DMS 273 treated with DMSO at 0.1 percent for 48 hours (cell line): ENCODE data around the gene OLFML1.
"Not testable (repeated sequence)": the region's sequence is repeated elsewhere in the genome, so short reads cannot be mapped to it uniquely, and the experiment has no call there.

Source experiments
- DNase-seq: peaks from one replicate; lab custom pipeline; 2025; lab: John Stamatoyannopoulos, UW

The OLFML1 gene

GRCh38 chr11:7512525-7513233, 27.4 kb downstream of the OLFML1 start:
- DNase-seq: no peak

- no peak for DNase-seq
Measured at GRCh38 chr11:7513234-7514098, 28.2 kb downstream of the OLFML1 start, which contains the start of gene PPFIBP2. PPFIBP2 (plus strand) TSS chr11:7513999; CDS start chr11:7549476, 35,477 bp downstream.

DNA sequence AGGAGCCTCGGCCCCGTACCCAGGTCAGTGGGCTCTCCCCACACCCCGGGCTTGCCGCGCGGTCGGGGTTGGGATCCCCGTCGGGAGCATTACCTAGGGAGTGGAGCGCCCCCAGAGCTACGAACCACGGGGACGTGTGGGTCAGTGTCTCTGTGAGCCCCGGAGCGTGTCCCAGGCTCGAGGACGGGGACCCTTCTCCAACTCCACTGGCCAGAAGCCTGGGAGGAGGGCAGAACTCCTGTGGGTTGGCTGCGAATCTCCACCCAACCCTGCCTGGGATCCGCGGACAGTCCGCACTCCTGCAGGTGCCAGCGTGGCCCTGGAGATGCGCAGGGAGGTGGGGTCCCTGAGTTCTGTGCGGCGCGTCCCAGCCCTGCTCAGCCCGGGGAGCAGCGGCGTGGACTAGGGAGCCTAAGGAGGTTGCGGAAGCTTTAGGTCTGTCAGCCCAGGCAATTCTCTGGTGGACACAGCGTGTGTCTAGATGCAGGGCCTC, 28.8 kb downstream of the OLFML1 start:
- no peak for DNase-seq

GRCh38 chr11:7515447-7515886, 30.2 kb downstream of the OLFML1 start:
- no peak for DNase-seq

- DNase-seq: no peak
Measured at GRCh38 chr11:7516475-7516874, 31.2 kb downstream of the OLFML1 start.

DNA sequence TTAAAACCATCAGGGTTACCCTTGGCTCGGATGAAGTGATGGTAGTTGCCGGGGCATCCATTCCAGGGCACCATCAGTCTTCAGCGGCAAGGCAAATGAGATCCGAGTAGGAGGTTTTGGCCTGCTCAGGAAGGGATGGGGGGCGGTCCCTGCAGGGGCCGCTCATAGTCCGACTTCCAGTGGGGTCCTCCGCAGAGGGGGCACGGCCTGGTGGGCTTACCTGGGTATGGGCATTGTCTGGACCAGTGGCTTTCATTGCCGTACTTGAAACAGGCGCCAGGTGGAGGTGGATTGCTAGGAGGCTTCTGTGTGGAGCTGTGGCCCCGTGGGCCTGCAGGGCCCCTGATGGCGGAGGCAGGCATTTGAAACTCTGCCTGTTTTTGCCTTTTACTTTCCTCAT, 32.4 kb downstream of the OLFML1 start:
- DNase-seq: not testable (repeated sequence)

DNA sequence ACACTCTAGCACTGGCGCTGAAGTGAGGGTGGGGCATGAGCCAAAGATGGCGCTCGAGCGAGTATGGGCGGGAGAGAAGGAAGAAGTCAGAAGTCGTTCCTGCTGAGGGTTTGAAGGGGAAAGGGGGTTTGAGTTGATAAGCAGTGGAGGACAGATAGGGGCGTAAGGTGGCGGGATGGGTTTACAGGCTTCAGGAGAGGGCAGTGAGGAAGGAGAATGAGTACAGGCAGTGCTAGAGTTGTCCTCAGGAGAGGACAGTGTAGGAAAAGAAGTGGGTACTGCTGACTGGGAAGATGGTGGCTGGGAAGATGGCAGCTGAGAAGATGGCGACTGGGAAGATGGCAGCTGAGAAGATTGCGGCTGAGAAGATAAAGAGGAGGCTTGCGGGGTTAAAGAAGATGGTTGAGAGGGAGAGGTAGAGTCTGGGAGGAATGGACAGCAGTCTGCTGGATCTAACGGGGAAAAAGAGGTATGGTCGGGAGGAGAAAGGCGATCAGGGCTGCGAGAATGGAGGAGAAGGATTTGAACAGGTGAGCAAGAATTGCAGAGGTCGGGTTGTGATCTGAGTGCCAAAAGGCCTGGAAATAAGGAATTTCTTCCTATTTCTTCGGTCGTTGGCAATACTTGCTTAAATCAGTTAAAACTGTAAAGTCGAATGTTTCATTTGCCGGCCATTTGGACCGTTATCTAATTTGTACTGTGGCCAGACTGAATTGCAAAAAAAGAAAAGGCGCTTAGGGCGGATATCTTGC, 33.7 kb downstream of the OLFML1 start:
- DNase-seq: no peak

GRCh38 chr11:7520011-7520942, 35.0 kb downstream of the OLFML1 start:
- DNase-seq: no peak

DNA sequence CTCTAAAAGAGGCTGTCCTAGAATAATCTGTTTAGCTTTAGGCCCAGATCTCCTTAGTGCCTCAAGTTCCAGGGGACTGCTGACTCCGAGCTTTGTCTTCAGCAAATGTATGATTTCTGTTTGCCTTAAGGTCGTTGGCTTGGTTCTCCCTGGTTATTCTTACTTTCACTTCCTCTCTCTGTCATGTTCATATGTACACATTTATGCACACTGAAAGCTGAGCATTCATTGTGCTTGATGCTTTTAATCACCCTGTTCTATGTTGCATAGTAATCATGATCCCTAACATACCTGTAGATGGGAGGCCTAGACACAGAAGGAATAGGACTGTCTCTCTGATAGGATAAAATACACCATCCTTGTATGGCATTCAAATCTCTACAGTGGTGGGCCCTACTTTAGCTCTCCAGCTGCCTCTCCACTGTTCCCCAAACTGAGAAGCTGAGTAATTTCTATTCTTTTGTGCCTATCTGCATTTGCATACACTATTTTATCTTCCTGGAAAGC, 35.7 kb downstream of the OLFML1 start:
- DNase-seq: no peak

DNA sequence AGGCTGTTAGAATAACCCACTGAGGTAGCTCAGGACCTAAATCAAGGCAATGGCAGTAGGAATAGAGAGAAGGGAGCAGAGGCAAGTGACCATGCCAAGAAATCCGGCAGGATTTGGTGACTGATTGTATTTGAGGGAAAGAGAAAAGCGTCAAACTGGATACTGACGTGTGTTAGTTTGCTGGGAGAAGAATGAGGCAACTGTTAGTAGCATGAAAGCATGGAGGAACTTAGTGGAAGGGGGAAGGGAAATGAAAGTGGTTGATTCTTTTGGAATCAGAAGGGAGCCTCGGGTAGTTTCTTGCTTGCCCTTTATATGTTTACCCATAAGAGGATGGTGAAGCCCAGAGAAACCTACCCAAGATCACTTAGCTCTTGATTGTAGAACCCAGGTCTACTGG, 36.8 kb downstream of the OLFML1 start:
- DNase-seq: no peak

- no peak for DNase-seq
Measured at GRCh38 chr11:7522546-7522945, 37.2 kb downstream of the OLFML1 start.

DNA sequence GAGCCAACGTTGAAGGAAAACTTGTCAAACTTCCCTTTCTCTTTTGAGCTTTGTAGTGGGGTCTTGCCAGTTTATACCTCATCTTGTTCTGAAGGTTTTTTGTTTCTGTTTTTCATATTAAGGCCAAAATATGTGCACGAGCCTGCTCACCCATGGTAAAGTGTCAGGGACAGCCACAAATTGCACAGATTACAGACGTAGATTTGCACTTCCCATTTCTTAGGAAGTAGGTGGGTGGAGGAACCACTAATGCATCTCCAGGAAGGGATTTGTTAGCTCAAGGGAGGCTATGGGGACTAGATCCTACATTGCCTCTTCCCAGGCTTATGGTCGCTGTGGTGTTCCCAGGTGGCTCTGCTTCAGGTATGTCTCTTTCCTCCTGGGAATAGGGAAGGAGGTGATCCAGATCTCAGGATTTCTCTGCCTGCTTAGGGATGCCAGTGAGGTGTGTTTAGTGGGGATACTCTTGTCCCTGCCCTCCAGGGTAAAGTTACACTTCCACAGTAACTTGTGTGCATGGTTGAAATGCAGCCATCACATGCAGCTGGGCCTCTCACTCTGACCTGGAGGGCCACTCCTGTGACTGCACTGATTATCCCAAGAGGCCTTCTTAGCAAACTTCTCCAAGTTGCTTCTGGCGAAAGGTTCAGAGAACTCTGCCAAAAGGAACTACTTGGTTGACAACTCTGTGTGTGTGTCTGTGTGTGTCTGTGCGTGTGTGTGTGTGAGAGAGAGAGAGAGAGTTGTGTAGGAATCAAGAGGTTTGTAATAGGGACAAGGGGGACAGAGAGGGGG, 38.3 kb downstream of the OLFML1 start:
- no peak for DNase-seq

- no peak for DNase-seq
Measured at GRCh38 chr11:7524462-7525235, 39.3 kb downstream of the OLFML1 start.

GRCh38 chr11:7525424-7525823, 40.1 kb downstream of the OLFML1 start:
- no peak for DNase-seq

DNA sequence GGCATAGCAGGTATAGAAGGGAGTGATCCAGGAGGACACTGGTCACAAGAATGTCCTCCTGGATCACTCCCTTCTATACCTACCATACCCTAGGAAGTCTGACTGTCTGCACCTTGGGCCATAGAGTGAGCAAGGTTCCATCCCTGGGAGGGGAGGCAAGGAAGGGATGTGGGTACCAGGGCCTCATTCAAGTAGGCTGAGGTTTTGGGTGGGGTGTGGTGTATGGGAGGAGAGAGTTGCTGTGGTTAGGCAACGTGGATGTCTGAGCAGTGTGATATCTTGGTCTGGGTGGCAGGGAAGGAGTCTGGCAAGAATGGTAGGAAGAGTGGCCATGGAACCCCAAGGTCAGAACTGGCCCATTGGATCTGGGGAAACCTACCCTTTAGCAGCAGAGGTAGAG, 41.7 kb downstream of the OLFML1 start:
- DNase-seq: no peak

DNA sequence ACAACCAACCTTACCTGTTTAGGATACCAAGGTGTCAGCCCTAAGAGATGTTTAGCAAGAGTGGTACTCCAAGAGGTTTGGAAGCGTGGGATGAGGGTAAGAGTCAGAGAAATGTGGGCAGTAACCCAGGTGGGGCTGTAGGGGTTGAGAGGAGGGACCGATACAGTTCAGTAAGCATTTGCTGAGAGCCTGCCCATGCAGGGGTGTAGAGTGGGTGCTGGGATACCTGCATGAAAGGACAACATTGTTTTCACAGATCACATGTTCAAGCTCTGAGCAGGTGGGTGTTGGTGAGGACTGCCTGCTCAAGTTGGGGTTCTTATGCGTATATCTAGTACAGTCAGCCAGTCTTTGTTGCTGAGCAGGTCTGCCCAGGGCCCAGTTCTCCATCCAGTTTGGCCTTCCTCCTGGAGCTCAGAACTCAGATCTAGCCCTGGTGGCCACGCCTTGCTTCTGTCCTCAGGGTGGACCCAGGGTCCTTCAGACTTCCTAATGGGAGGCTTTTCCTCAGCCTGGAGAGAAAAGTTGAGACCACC, 43.3 kb downstream of the OLFML1 start:
- DNase-seq: no peak

DNA sequence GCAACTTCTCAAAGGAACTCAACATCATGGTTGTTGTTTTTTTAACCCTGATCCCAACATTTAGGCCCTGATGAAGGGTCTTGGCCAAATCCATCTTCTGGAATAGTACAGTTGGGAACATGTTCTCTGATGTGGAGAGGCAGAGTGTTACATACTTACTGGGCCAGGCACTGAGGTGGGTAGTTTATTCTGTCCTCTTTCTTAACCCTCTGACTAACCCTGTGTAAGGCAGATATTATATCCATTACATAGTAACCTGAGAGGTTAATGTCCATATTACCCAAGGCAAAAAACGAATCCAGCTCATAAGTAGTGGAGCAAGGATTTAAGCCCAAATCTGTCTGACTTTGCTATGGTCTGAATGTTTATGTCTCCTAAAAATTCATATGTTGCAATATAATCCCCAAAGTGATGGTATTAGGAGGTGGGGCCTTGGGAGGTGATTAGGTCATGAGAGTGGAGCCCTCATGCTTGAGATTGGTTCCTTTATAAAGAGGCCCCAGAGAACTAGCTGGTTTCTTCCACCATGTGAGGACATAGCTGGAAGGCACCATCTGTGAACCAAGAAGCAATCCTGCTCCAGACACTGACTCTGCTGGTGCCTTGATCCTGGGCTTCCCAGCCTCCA, 44.8 kb downstream of the OLFML1 start:
- no peak for DNase-seq

DNA sequence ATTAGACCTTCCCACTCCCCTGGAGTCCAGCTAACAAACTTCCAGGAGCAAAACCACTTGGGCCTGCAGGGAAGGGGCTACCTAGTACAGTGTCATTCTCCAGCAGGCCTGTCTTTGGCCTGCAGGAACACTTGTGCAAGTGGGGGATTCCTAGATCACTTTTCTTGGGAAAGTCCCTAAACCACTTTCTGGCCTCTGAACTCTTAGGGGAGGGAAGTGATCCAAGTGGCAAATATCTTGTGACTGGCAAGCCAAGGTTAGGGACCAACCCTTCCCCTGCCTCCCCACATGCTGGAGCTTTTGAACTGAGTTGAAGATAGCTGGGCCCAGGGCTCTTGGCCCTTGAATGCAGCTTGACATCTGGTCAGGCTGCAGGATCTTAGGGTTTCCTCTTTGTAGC, 45.7 kb downstream of the OLFML1 start:
- DNase-seq: no peak
